Measurements from ENCODE around the gene TTLL7. TPM values are rescaled to one million over a fixed set of nuclear protein-coding genes. Genes with fewer than 3 reads are reported as not detected.

TTLL7 gene
- total RNA-seq, 1 donor from 2014 or later: 0.58 TPM

GRCh38 chr1:83857716-83858115 lies 141.2 kb downstream of the TTLL7 start:
- Mint-ChIP-seq H3K36me3 (ENCODE audit: low read depth) (no peaks in the 10 kb centered on the region), H3K4me3 (no peak overlapping the region), H3K9me3 (no peaks in the 10 kb centered on the region), H3K27ac (no peak overlapping the region), H3K4me1 (peaks cover 7% of the 10 kb centered on the region), H3K27me3 (peaks cover 7% of the 10 kb centered on the region)
- no peak for DNase-seq
- intact Hi-C loops (cut with micrococcal nuclease): no loop called here

- intact Hi-C loops (cut with micrococcal nuclease): no loop called here
- Mint-ChIP-seq H3K36me3 (ENCODE audit: low read depth) (no peaks in the 10 kb centered on the region), H3K27ac (no peak overlapping the region), H3K4me3 (no peak overlapping the region), H3K9me3 (no peaks in the 10 kb centered on the region), H3K27me3 (peaks cover 7% of the 10 kb centered on the region), H3K4me1 (peaks cover 7% of the 10 kb centered on the region)
- no peak for DNase-seq
Observed at GRCh38 chr1:83857103-83857502, 141.8 kb downstream of the TTLL7 start.

DNA sequence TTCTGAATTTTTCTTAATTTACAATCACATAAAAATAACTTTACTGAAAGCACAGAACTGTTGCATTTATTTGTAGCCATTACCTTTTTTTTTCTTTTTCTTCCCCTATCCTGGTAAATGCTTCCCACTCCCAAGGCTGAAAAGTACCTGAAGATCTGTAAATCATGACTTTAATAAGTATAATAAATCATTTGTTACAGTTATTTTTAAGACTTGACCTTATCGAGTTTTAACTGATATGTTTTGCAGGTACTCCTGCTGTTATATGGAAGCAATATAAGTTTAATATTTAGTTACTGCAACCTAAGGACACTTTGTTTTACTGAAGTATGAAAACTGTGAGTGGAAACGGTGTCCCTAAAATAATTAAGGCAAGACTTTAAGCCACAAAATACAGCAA lies 142.6 kb downstream of the TTLL7 start:
- Mint-ChIP-seq H3K4me3 (no peak overlapping the region), H3K27ac (no peak overlapping the region), H3K9me3 (no peaks in the 10 kb centered on the region), H3K4me1 (peaks cover 7% of the 10 kb centered on the region), H3K27me3 (peaks cover 4% of the 10 kb centered on the region), H3K36me3 (ENCODE audit: low read depth) (no peaks in the 10 kb centered on the region)
- DNase-seq: no peak
- intact Hi-C loops (cut with micrococcal nuclease): no loop called here

GRCh38 chr1:83854456-83854855 lies 144.5 kb downstream of the TTLL7 start:
- H3K4me1 Mint-ChIP-seq: peaks cover 12% of the 10 kb centered on the region
- H3K27me3 Mint-ChIP-seq: no peaks in the 10 kb centered on the region
- no peak overlapping the region for H3K27ac Mint-ChIP-seq
- H3K9me3 Mint-ChIP-seq: no peaks in the 10 kb centered on the region
- DNase-seq: no peak
- no peak overlapping the region for H3K4me3 Mint-ChIP-seq
- intact Hi-C loops (cut with micrococcal nuclease): no loop called here
- H3K36me3 Mint-ChIP-seq (ENCODE audit: low read depth): no peaks in the 10 kb centered on the region

DNA sequence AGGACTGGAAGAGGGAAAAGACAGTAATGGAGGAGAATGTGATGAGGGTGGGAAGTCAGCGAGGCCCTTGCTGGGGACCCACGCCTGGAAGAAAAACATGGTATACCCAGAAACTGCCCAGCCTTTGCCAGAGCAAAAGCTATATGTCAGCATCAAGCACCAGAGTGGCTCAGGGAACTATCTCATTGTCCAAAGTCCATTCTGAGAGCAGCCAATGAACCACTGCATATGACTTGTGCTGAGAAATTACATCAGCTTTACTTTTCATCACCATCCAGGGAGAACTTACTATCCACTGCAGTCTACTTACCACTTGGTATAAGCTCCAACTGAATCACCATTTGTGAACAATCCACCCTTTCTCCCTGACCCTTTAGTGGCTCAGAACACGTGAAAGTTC lies 148.1 kb downstream of the TTLL7 start:
- no peak overlapping the region for H3K4me3 Mint-ChIP-seq
- no peak overlapping the region for H3K27ac Mint-ChIP-seq
- no peaks in the 10 kb centered on the region for H3K27me3 Mint-ChIP-seq
- H3K4me1 Mint-ChIP-seq: peaks cover 12% of the 10 kb centered on the region
- no peaks in the 10 kb centered on the region for H3K9me3 Mint-ChIP-seq
- no peaks in the 10 kb centered on the region for H3K36me3 Mint-ChIP-seq (ENCODE audit: low read depth)
- intact Hi-C loops (cut with micrococcal nuclease): no loop called here
- no peak for DNase-seq

- Mint-ChIP-seq H3K27me3 (no peaks in the 10 kb centered on the region), H3K27ac (no peak overlapping the region), H3K4me1 (peaks cover 12% of the 10 kb centered on the region), H3K36me3 (ENCODE audit: low read depth) (no peaks in the 10 kb centered on the region), H3K9me3 (no peaks in the 10 kb centered on the region), H3K4me3 (no peak overlapping the region)
- intact Hi-C loops (cut with micrococcal nuclease): no loop called here
- no peak for DNase-seq
Observed at GRCh38 chr1:83849191-83850061, 149.5 kb downstream of the TTLL7 start.

DNA sequence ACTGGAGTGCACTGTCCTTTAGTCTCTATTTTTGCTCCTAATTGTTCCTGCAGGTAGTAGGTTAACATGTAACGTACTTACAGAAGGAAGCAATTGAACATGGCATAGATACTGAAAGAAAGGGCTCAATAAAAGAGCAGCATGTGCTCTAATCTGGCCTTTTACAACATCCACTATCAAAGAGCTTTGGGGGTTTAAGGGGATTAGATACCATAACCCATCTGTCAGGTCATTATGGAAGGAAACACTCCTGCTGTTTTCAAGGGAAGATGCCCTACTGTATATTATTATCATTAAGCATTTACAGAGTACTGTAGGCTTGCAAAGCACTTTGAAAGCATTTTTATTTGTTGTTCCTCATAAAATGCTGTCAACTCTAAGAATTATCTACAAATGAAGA lies 152.8 kb downstream of the TTLL7 start:
- no peak overlapping the region for H3K4me3 Mint-ChIP-seq
- intact Hi-C loops (cut with micrococcal nuclease): no loop called here
- peaks cover 12% of the 10 kb centered on the region for H3K4me1 Mint-ChIP-seq
- no peak overlapping the region for H3K27ac Mint-ChIP-seq
- no peaks in the 10 kb centered on the region for H3K9me3 Mint-ChIP-seq
- H3K27me3 Mint-ChIP-seq: no peaks in the 10 kb centered on the region
- DNase-seq: no peak
- no peaks in the 10 kb centered on the region for H3K36me3 Mint-ChIP-seq (ENCODE audit: low read depth)

DNA sequence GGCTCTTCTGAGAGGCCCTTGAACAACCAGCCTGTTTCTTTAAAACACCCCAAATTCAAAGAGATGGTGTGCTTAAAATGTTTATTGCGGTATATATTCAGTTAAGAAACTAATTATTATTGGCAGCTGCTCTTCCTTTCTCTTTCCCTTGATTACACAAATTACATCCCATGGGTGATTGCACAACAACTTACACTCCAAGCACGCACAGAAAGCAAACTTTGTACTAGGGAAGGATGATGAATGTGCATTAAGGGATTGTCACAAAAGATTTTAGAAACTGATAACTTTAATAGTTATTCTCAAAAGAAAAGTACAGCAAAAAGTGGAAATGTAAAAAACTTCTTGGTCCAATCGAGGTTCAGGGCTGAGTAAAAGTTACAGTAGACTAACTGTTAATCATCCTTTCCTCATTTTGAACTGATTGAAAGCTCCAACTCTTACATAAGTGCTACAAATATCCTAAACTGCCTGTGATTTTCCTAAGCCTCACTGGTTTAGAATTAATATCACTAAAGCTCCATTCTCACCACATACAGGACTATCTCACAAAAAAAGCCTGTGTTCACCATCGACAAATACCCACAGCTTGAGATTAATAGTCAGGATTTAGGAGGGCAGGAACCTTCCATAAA lies 153.4 kb downstream of the TTLL7 start:
- H3K4me1 Mint-ChIP-seq: peaks cover 11% of the 10 kb centered on the region
- no peaks in the 10 kb centered on the region for H3K27me3 Mint-ChIP-seq
- no peaks in the 10 kb centered on the region for H3K9me3 Mint-ChIP-seq
- intact Hi-C loops (cut with micrococcal nuclease): no loop called here
- DNase-seq: no peak
- H3K36me3 Mint-ChIP-seq (ENCODE audit: low read depth): no peaks in the 10 kb centered on the region
- H3K27ac Mint-ChIP-seq: no peak overlapping the region
- H3K4me3 Mint-ChIP-seq: no peak overlapping the region

DNA sequence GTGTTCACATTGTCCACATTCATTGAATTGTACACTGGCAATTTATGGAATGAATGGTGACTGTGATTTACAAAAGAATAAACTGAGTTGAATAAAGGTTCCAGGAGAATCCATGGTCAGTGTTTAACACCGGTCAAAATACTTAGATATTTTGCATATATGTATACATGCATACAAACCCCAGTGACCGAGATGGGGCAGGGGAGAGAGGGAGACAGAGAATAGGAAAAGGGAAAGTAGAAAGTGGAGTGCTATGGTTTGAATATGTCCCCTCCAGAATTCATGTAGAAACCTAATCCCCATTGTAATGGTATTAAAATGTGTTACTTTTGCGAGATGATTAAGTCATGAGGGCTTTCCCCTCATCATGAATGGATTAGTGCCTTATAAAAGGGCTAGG lies 154.4 kb downstream of the TTLL7 start:
- Mint-ChIP-seq H3K4me3 (no peak overlapping the region), H3K4me1 (peaks cover 1% of the 10 kb centered on the region), H3K27ac (no peak overlapping the region), H3K9me3 (no peaks in the 10 kb centered on the region), H3K36me3 (ENCODE audit: low read depth) (no peaks in the 10 kb centered on the region), H3K27me3 (no peaks in the 10 kb centered on the region)
- intact Hi-C loops (cut with micrococcal nuclease): no loop called here
- no peak for DNase-seq

DNA sequence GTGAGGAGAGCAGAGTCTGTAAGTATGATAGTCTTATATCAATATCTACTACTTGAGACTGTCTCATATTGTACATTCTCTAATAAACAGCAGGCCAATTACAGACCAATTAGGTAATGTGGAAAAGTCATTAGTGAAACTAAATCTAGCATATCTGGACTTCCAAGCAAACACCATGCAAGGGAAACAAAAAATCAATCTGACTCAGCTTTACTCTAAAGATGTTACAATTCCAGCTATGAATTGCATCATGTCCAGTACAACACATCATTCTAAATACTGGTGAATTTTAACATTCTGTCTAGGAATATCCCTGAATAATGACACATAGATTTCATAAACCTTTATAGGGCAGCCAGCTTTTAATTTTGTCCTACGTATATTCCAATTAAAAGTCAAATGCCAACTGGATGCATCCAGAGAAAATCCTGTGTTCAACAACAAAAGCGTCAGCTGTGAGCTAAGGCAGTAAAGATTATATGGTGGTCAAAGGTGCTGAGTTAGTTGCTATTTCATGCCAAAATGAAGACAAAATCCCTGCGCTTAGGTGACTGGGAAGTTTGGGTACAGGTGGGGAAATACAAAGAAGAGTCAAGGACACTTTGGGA lies 159.3 kb downstream of the TTLL7 start:
- no peak for DNase-seq
- no peak overlapping the region for H3K27ac Mint-ChIP-seq
- no peaks in the 10 kb centered on the region for H3K36me3 Mint-ChIP-seq (ENCODE audit: low read depth)
- no peak overlapping the region for H3K4me3 Mint-ChIP-seq
- H3K27me3 Mint-ChIP-seq: no peaks in the 10 kb centered on the region
- intact Hi-C loops (cut with micrococcal nuclease): no loop called here
- no peaks in the 10 kb centered on the region for H3K9me3 Mint-ChIP-seq
- no peaks in the 10 kb centered on the region for H3K4me1 Mint-ChIP-seq

- H3K36me3 Mint-ChIP-seq (ENCODE audit: low read depth): no peaks in the 10 kb centered on the region
- no peaks in the 10 kb centered on the region for H3K9me3 Mint-ChIP-seq
- H3K27me3 Mint-ChIP-seq: no peaks in the 10 kb centered on the region
- no peak overlapping the region for H3K27ac Mint-ChIP-seq
- intact Hi-C loops (cut with micrococcal nuclease): no loop called here
- H3K4me3 Mint-ChIP-seq: no peak overlapping the region
- no peaks in the 10 kb centered on the region for H3K4me1 Mint-ChIP-seq
- no peak for DNase-seq
Observed at GRCh38 chr1:83838573-83838972, 160.4 kb downstream of the TTLL7 start.

- intact Hi-C loops (cut with micrococcal nuclease): no loop called here
- Mint-ChIP-seq H3K4me1 (no peaks in the 10 kb centered on the region), H3K27ac (no peak overlapping the region), H3K9me3 (no peaks in the 10 kb centered on the region), H3K36me3 (ENCODE audit: low read depth) (no peaks in the 10 kb centered on the region), H3K4me3 (no peak overlapping the region), H3K27me3 (no peaks in the 10 kb centered on the region)
- DNase-seq: no peak
Observed at GRCh38 chr1:83836543-83836942, 162.4 kb downstream of the TTLL7 start.

DNA sequence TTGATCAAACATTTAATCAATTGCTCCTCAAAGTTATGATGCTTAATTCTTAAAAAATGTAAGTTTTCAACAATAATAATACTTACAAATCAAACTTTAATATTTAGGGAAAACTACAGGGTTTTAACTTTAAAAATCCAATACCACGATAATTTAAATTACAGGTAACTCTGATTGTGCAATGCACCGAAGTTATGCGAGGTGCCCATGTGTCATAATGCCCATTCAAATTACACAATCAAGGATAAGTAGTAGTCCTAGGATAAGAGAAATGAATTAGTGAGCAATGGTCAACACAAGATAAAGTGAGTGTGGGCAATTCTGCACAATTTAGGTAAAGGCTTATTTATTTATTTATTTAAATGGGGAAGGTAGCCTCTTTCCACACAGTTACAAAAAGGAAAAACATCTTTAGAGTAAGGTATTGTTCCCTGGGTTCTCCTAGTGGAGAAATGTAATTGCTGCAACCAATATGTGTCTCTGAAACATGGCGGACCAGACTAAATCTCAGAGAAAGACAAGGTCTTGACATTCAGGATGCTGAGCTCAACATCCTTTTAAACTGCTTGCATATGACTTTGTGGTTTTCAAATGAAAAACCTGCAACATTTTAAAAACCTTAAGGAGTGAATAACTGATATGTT lies 164.2 kb downstream of the TTLL7 start:
- intact Hi-C loops (cut with micrococcal nuclease): no loop called here
- H3K4me3 Mint-ChIP-seq: no peak overlapping the region
- no peaks in the 10 kb centered on the region for H3K9me3 Mint-ChIP-seq

GRCh38 chr1:83832194-83832593 lies 166.7 kb downstream of the TTLL7 start:
- intact Hi-C loops (cut with micrococcal nuclease): no loop called here
- Mint-ChIP-seq H3K4me3 (no peak overlapping the region), H3K9me3 (no peaks in the 10 kb centered on the region), H3K4me1 (no peaks in the 10 kb centered on the region), H3K36me3 (ENCODE audit: low read depth) (no peaks in the 10 kb centered on the region), H3K27me3 (no peaks in the 10 kb centered on the region), H3K27ac (no peak overlapping the region)
- no peak for DNase-seq

More for the DNA sequence above, 164.2 kb downstream of the TTLL7 start:
- Mint-ChIP-seq H3K4me1 (no peaks in the 10 kb centered on the region), H3K27me3 (no peaks in the 10 kb centered on the region), H3K36me3 (ENCODE audit: low read depth) (no peaks in the 10 kb centered on the region), H3K27ac (no peak overlapping the region)
- DNase-seq: no peak
